NB4 (cell line): ENCODE data around the gene SENP2.

Experiments
- CTCF ChIP-seq: IDR thresholded peaks from one replicate; pipeline ENCODE4 v1.5.1; 2012; ENCODE audit warnings: low read depth, low read length
- MAX ChIP-seq: IDR thresholded peaks from 2 replicates; pipeline ENCODE4 v1.6.1; 2011; ENCODE audit warnings: low read depth, low read length
- MYC ChIP-seq: IDR thresholded peaks from 2 replicates; pipeline ENCODE4 v1.6.1; 2011; ENCODE audit warnings: low read depth, low read length
- POLR2A ChIP-seq: IDR thresholded peaks from 2 replicates; pipeline ENCODE4 v1.6.1; 2011; ENCODE audit warnings: mild to moderate bottlenecking; ENCODE audit not compliant: insufficient read length; ENCODE audit errors: extremely low read depth

GRCh38 chr3:185655426-185656320 lies 69.6 kb downstream of the SENP2 start:
- no peak for TF ChIP-seq CTCF
- TF ChIP-seq POLR2A = no peak
- no peak for TF ChIP-seq MAX
- no peak for TF ChIP-seq MYC
